COLO829 (cell line): ENCODE measurements around the gene CNPY3.
"Not testable (repeated sequence)": the region's sequence is repeated elsewhere in the genome, so short reads cannot be mapped to it uniquely, and the experiment has no call there.

Experiments used
- DNase-seq: peaks from one replicate; pipeline ENCODE4 v3.0.0; 2012; ENCODE audit warnings: low spot score

CNPY3 gene

DNA sequence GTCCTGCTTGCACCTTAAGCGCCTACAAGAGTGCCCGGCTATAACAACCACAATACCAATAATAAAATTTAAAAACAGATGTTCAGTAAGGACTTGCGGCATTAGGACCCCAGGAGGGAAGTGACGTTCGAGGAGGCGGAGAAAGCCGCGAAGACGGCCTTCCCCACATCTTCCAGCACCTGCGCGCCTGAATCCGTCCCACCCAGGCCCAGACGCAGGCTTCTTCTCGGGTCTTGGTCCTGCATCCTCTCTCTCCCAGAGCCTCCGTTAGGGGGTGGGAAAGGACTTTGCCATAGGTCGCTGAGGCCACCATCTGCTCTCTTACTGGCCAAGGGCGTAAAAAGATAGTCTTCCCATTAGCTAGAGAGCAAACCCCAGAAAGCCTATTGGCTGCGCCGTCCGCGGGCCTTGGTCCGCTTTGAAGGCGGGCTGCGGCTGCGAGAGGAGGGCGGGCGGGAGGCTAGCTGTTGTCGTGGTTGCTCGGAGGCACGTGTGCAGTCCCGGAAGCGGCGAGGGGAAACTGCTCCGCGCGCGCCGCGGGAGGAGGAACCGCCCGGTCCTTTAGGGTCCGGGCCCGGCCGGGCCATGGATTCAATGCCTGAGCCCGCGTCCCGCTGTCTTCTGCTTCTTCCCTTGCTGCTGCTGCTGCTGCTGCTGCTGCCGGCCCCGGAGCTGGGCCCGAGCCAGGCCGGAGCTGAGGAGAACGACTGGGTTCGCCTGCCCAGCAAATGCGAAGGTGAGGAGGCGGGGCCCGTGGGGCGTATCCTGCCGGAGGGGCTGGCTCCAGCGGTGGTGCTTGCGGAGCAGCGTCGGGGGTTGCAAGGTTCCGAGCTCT is at the start of gene CNPY3:
TSS of gene CNPY3 (plus strand) at position 495 of the 835 bp plus-strand sequence. CDS start at position 586, 91 bp downstream.
- peak; percentile 95 for DNase-seq

DNA sequence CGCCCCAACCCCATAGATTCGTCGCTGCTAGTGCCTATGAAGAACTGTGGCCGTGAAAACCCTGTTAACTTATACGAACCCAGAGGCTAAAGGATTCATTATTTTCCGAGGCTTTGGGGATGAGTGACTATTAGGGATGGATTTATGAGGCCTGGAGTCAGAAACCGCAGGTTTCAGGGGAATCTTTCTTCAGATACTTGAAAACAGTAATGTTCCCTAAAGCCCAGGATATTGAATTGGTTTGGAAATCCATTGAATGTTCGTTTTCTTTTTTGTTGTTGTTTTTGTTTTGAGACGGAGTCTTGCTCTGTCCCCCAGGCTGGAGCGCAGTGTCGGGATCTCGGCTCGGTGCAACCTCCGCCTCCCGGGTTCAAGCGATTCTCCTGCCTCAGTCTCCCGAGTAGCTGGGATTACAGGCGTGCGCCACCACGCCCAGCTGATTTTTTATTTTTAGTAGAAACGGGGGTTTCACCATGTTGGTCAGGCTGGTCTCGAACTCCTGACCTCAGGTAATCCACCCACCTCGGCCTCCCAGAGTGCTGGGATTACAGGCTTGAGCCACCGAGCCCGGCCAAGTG is 49.0 kb upstream of the CNPY3 start:
- not testable (repeated sequence) for DNase-seq

DNA sequence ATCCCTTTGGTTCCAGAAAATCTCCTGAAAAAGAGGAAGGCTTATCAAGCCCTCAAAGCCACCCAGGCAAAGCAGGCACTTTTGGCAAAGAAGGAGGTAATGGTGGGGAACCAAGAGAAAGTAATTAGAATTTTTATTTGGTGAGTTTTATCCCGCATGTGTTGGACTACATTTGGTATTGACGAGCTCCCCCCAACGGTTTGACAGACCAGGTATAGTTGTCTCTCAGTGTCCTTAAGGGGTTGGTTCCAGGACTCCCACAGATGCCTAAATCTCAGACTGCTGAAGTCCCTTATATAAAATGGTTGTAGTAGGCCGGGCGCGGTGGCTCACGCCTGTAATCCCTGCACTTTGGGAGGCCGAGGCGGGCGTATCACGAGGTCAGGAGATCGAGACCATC is 48.4 kb upstream of the CNPY3 start:
- not testable (repeated sequence) for DNase-seq

DNA sequence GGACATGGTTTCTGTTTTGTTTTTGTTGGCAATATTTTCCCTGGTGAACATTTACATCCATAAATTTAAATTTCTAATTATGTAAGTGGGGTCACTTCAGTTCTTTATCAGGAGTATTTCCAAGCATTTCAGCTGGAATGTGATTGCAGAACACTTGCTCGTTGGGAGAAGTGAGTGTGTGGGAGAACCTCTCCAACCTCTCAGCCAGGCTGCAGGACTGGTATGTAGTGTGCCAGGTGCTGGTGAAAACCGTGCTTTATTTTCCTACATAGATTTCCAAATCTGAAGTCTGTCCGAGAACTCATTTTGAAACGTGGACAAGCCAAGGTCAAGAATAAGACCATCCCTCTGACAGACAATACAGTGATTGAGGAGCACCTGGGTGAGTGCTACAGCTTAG is 43.6 kb upstream of the CNPY3 start:
- no peak for DNase-seq

DNA sequence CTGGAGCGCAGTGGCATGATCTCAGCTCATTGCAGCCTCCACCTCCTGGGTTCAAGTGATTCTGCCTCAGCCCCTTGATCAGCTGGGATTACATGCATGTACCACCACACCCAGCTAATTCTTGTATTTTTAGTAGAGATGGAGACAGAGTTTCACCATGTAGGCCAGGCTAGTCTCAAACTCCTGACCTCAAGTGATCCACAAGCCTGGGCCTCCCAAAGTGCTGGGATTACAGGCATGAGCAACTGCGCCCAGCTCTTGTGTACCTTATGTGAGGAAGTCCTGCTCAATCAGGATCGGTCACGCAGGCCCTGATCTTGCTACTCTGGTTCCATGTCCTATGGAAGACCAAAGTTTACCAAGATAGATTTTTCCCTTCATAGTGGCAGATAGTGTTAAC is 41.1 kb upstream of the CNPY3 start:
- not testable (repeated sequence) for DNase-seq

DNA sequence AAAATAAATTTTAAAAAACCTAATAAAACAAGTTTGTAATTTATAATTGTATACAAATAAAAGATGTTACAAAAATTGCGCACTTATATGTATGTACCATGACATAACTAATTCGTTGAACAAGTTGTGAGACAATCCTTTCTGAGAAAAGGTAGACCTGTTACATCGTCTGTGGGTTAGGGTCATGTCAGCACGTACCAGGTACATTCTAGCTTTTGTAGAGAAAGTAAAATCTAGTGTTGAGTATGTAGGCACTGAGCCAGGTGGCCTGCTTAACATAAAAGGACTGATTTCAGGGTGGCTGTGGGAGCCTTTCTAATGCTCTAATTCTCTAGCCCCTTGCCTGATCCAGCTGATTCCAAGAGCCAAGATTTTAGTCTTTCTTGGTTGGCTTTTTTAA is 39.5 kb upstream of the CNPY3 start:
- DNase-seq = no peak

DNA sequence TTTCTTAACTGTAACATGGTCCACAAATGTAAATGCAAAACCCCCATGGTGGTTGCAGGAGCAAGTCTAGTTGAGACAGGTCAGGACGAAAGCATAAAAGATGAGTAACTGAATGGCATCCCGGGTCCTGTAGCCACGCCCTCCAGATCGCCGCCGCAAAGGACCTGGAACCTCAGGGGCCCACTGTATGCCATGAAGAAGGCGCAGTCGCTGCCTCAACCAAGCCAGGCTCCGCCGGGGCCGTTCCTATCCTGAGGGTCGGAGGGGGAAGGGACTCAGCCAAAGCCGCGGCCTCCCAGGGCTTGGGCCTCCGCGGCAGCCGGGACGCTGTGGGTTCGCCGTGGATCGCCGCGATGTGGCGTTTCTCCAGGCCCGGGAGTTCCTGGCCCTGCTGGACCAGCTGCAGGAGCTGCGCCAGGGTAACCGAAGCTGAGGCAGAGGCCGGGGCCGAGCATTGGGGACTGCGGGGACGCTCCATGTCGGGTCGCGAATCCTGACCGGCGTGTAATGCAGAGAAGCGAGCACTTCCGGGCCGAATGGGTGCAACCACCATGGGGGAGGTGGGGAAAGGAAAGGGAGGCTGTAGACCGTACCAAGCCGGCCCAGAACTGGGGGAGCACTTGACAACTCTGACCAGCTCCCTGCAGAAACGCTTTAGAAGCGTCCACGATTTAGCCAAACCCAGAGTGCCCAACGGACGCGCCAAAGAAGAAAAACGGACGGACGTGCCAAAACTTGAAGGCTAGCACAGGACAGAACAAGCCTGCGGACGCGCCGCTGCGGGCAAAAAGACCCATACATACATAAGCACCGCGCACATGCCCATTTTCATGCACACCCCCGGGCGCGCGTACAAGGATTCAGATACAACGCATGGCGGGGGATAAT is 38.7 kb upstream of the CNPY3 start:
- peak; percentile 96 for DNase-seq

DNA sequence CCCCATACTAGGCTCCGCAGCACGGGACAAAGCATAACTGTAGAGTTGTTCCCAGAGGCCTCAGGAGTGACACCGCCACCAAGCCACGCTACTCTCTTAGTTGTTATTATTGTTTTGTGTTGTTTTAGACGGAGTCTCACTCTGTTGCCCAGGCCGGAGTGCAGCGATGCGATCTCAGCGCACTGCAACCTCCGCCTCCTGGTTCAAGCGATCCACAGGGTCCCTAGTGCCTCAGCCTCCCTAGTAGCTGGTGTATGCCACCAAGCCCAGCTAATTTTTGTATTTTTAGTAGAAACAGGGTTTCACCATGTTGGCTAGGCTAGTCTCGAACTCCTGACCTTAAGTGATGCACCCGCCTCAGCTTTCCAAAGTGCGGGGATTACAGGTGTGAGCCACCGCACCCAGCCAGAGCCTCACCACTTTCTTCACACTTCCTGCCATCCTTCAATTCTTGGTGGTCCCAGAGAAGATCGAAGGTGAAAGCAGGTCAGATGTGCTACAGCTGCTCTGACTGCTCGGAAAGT is 38.0 kb upstream of the CNPY3 start:
- DNase-seq = no peak

DNA sequence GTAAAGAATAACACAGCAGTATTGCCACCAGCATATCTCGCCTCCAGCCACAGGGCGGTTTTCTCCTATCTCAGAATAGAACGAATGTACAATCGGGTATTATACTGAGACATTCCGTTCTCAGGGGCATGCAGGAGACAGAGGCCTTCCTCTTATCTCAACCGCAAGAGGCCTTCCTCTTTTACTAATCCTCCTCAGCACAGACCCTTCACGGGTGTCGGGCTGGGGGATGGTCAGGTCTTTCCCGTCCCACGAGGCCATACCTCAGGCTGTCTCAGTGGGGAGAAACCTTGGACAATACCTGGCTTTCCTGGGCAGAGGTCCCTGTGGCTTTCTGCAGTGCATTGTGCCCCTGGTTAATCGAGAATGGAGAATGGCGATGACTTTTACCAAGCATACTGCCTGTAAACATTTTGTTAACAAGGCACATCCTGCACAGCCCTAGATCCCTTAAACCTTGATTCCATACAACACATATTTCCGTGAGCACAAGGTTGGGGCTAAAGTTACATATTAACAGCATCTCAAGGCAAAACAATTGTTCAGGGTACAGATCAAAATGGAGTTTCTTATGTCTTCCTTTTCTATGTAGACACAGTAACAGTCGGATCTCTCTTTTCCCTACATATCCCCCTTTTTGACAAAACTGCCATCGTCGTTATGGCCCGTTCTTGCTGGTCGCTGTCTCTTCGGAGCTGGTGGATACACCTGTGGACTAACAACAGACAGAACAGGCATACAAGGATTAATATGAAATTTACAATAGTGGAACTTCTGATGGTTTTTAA is 35.0 kb upstream of the CNPY3 start:
- not testable (repeated sequence) for DNase-seq

DNA sequence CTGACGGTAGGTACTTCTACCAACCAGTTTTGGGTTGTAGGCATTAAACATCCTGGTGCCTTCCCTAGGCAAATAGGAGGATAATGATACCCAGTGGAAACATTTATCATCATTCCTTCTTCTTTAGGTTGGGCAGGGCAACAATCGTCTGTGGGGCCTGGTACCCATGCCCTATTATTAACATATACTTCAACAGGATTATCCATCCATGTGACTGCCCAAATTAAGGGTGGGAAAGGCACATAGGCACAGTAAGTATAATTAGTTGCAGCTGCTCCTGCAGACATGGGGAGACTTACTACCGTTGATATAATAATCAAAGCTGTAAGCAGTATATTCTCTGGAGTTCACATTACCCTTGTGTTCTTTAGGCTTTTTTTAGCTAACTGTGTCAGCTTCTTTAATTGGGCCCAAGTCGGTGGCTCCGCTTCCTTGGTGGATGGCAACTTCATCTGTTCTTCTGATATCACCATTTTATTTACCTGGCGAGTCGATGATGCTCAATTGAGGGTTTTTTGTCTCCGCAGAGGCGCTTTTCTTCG is 33.0 kb upstream of the CNPY3 start:
- no peak for DNase-seq

DNA sequence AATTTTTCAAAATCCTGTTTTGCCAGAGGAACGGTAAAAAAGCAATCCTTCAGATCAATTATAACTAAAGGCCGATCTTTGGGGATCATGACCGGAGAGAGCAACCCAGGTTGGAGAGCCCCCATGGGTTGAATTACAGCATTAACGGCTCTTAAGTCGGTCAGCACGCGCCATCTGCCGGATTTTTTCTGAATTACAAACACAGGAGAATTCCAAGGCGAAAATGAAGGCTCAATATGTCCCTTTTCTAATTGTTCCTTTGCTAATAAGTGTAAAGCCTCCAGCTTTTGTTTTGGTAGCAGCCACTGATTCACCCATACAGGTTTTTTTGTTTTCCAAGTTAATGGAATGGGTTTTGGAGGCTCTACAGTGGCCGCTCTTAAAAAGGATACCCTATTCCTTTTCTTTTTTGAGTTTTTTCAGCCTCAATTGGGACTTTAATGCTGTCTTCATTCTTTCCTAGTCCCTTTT is 30.4 kb upstream of the CNPY3 start:
- peak; percentile 29 for DNase-seq

DNA sequence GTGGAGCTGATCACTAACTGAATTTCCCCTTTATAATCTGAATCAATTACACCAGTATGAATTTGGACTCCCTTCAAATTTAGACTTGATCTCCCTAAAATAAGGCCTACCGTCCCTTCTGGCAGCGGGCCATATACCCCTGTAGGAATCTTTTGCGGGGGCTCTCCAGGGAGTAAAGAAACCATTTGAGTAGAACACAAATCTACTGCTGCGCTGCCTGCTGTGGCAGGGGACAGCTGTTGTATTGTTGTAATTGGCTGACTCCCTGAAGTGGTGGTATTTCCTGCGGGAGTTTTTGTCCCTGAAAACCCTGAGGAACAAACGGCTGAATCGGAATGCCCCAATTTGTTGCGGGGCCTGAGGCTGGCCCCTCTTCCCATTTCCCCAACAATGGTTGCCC is 29.4 kb upstream of the CNPY3 start:
- DNase-seq = no peak

DNA sequence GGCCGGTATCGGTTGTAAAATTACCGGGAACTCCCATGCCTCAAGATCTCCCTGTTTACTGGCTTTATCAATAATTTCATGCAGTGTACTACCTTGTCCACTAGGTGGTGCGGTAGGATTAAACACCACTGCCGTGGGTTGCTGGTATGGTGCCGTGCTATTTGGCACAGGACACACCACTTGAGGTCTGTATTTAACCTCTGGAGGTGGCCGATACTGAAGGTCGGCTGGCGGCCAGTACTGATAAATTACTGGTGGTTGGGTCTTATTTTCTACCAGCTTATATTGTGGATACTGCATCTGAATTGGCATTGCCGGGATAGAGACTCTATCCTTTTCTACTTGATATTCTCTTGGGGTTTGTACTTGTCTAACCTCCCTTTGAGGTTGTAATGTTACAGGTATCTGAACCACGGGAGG is 27.7 kb upstream of the CNPY3 start:
- peak; percentile 76 for DNase-seq

DNA sequence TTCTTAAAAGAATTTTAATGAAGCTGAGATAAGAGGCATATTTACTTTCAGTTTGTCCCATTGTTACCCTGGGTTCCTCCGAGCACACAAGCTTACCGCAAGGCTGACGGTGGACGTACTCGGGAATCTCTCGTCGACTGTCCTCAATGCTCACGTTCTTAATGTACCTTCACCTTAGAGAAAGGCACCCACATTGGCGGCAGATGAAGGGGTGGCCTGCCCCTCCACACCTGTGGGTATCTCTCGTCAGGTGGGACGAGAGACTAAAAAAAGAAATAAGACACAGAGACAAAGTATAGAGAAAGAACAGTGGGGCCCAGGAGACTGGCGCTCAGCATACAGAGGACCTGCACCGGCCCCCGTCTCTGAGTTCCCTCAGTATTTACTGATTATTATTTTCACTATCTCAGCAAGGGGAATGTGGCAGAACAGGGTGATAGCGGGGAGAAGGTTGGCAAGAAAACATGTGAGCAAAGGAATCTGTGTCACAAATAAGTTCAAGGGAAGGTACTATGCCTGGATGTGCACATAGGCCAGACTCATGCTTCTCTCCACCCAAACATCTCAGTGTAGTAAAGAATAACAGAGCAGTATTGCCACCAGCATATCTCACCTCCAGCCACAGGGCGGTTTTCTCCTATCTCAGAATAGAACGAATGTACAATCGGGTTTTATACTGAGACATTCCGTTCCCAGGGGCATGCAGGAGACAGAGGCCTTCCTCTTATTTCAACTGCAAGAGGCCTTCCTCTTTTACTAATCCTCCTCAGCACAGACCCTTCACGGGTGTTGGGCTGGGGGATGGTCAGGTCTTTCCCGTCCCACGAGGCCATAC is 26.6 kb upstream of the CNPY3 start:
- not testable (repeated sequence) for DNase-seq

DNA sequence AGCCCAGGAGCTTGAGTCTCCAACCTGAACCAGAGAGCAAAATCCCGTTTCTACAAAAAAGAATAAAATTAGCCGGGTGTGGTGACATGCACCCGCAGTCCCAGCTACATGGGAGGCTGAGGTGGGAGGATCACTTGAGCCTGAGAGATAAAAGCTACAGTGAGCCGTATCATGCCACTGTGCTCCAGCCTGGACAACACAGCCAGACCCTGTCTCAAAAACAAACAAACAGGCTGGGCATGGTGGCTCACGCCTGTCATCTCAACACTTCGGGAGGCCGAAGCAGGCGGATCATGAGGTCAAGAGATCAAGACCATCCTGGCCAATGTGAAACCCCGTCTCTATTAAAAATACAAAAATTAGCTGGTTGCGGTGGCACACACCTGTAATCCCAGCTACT is 24.8 kb upstream of the CNPY3 start:
- no peak for DNase-seq

DNA sequence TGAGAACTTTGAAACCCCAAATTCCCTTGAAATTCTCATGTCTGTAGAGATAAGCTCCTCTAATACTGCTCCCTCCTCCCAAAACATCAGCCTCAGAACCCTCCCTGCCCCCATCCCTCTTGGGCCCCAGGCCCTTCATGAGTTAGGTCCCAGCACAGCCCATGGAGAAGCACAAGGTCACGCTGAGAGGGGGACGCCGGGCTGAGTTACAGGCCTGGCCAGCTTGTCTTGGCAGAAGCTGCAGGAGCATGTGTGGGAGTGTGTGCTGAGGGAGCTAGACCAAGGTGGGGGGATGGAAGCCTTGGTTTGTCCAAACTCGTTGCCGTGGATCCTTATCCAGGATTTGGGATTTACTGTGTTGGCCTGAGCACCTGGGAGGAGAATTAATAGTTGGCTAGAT is 21.9 kb upstream of the CNPY3 start:
- DNase-seq = no peak

DNA sequence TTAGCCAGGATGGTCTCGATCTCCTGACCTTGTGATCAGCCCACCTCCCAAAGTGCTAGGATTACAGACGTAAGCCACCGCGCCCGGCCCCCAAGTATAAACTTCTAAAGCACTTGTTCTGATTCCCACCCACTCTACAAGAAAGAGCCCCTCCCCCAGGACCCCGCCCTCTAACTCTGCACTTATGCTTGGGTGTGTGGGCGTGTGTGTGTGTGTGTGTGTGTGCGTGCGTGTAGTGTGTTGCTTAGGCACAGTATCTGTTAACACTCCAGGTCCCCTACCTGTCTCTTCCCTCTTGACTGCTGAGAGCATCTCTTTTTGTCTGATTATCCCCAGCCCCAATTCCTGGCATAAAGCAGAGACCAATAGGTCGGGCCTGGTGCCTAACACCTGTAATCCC is 19.4 kb upstream of the CNPY3 start:
- no peak for DNase-seq

DNA sequence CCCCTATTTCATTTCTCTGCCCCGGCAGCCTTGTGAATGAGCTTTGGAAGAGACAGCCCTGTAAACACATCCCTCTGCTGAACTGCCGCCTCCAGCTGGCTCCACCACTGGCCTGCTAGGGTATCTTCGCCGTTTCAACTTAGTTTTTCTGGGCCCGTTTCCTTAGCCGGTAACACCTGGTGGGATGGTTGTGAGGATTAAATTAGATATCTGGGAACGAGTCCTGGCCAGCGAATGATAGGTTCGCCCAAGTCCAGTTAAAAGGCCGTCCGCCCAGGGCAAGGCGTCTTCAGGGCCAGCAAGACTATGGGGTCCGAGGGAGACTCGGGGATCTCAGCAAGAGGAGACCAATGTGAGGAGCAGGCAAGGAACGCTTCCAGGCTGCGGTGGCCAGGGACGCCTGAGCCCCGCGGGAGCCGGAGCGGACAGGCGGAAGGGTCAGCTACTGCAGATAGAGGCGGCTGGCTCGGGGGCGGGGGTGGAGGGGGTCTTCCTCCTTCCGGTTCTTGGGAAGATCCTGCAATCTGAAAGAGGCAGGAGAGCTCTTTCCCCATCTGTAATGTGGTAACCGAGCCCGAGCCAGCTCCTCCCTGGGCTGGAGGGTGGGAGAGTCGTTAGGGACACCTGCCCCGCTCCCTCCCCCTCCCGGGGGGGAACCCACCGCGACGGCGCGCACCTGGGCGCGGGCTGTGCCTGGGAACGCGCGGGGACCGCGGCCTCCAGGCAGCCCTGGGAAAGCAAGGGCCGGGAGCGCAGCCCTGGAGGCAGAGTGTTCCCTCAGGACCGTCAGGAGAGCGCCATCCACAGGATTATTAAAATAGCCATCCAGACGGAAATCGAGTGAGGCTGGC is 17.9 kb upstream of the CNPY3 start:
- no peak for DNase-seq

DNA sequence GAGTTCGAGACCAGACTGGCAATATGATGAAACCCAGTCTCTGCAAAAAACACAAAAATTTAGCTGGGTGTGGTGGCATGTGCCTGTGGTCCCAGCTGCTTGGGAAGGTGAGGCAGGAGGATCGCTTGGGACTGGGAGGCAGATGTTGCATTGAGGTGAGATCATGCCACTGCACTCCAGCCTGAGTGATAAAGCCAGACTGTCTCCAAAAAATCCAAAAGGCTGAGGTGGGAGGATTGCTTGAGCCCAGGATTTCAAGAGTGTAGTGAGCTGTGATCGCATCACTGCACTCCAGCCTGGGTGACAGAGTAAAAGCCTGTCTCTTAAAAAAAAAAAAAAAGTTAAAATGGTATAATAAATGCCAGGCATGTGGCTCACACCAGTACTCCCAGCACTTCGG is 14.7 kb upstream of the CNPY3 start:
- DNase-seq = no peak
